NT2/D1 (cell line): ENCODE data around the gene ENO2.

Experiments used
- DNase-seq: peaks from one replicate; pipeline ENCODE4 v3.0.0-alpha.2; 2011; ENCODE audit warnings: low read depth, low spot score
- H3K27me3 ChIP-seq: 2 replicates; pipeline ENCODE4 v1.6.0; 2011; ENCODE audit warnings: mild to moderate bottlenecking; ENCODE audit not compliant: insufficient read length, insufficient read depth
- H3K36me3 ChIP-seq: 2 replicates; pipeline ENCODE4 v1.6.1; 2011; ENCODE audit warnings: mild to moderate bottlenecking, low read length, mixed read lengths; ENCODE audit not compliant: insufficient read depth, insufficient read length
- H3K4me1 ChIP-seq: 2 replicates; pipeline ENCODE4 v1.5.1; 2011; ENCODE audit not compliant: insufficient read depth, insufficient read length
- H3K4me3 ChIP-seq: 2 replicates; pipeline ENCODE4 v1.5.1; 2011; ENCODE audit warnings: low read depth; ENCODE audit not compliant: insufficient read length
- H3K9ac ChIP-seq: 2 replicates; pipeline ENCODE4 v1.6.0; 2011; ENCODE audit warnings: low read depth; ENCODE audit not compliant: insufficient read length
- H3K9me3 ChIP-seq: 2 replicates; pipeline ENCODE4 v1.5.1; 2011; ENCODE audit warnings: mild to moderate bottlenecking, low read length; ENCODE audit not compliant: insufficient read depth
- SUZ12 ChIP-seq: IDR thresholded peaks from 2 replicates; pipeline ENCODE4 v1.6.1; 2011; ENCODE audit not compliant: insufficient read length, insufficient read depth; ENCODE audit errors: extremely low read depth
- YY1 ChIP-seq: IDR thresholded peaks from 2 replicates; pipeline ENCODE4 v1.6.1; 2011; ENCODE audit not compliant: insufficient read length, insufficient read depth
- ZNF274 ChIP-seq: IDR thresholded peaks from 2 replicates; pipeline ENCODE4 v1.6.1; 2011; ENCODE audit warnings: mild to moderate bottlenecking, low read depth, low read length

Gene ENO2

DNA sequence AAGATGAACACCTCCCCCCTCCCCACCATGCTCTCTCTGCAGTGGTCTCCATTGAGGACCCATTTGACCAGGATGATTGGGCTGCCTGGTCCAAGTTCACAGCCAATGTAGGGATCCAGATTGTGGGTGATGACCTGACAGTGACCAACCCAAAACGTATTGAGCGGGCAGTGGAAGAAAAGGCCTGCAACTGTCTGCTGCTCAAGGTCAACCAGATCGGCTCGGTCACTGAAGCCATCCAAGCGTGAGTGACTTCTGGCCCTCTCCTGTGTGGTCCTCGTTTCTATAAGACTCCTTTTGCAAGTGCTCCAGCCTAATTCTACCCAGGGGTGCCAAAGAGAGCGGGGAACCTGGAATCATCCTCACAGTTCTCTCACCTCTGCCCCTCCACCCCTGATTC, 7.2 kb downstream of the ENO2 start:
- H3K4me3 ChIP-seq = no peak overlapping the region
- no peaks in the 10 kb centered on the region for H3K9me3 ChIP-seq
- H3K9ac ChIP-seq = no peak overlapping the region
- TF ChIP-seq ZNF274 (no peak), SUZ12 (no peak), YY1 (no peak)
- H3K27me3 ChIP-seq = no peaks in the 10 kb centered on the region
- peaks cover 23% of the 10 kb centered on the region for H3K4me1 ChIP-seq
- no peak for DNase-seq
- H3K36me3 ChIP-seq = peaks cover 65% of the 10 kb centered on the region

DNA sequence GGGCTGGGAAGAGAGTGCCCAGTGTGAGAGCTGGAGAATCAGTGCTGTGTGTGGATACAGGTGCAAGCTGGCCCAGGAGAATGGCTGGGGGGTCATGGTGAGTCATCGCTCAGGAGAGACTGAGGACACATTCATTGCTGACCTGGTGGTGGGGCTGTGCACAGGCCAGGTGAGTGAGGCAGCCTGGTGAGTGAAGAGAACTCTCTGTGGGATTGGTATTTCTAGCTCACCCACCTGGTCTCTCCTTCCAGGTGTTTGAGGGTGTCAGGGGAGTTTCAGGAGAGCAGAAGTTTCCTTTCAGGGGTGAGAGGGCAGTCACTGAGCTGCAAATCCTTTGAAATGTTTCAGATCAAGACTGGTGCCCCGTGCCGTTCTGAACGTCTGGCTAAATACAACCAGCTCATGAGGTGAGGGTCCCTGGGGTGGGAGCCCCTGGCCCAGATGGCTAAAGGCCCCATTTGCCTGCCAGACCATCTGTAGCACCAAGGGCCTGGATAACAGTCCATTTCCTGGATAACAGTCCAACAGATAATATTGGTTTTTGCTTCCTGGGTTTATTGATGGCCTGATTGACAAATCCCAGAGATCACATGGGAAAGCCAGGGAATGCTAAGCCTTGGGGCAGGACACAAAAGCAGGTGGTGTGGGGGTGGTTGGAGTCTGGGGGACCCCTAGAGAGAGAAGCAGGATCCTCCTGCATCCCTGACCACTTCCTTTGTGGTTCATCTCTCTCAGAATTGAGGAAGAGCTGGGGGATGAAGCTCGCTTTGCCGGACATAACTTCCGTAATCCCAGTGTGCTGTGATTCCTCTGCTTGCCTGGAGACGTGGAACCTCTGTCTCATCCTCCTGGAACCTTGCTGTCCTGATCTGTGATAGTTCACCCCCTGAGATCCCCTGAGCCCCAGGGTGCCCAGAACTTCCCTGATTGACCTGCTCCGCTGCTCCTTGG, 7.9 kb downstream of the ENO2 start:
- no peak overlapping the region for H3K9ac ChIP-seq
- no peaks in the 10 kb centered on the region for H3K9me3 ChIP-seq
- no peak overlapping the region for H3K4me3 ChIP-seq
- no peaks in the 10 kb centered on the region for H3K27me3 ChIP-seq
- TF ChIP-seq ZNF274 = no peak
- TF ChIP-seq YY1 = no peak
- TF ChIP-seq SUZ12 = no peak
- H3K4me1 ChIP-seq = peaks cover 19% of the 10 kb centered on the region
- H3K36me3 ChIP-seq = peaks cover 58% of the 10 kb centered on the region
- DNase-seq = no peak

DNA sequence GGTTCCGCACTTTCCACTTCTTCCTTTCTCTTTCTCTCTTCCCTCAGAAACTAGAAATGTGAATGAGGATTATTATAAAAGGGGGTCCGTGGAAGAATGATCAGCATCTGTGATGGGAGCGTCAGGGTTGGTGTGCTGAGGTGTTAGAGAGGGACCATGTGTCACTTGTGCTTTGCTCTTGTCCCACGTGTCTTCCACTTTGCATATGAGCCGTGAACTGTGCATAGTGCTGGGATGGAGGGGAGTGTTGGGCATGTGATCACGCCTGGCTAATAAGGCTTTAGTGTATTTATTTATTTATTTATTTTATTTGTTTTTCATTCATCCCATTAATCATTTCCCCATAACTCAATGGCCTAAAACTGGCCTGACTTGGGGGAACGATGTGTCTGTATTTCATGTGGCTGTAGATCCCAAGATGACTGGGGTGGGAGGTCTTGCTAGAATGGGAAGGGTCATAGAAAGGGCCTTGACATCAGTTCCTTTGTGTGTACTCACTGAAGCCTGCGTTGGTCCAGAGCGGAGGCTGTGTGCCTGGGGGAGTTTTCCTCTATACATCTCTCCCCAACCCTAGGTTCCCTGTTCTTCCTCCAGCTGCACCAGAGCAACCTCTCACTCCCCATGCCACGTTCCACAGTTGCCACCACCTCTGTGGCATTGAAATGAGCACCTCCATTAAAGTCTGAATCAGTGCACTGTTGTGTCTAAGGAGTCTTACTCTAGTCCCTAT, 8.8 kb downstream of the ENO2 start:
- no peak for TF ChIP-seq ZNF274
- TF ChIP-seq YY1 = no peak
- TF ChIP-seq SUZ12 = no peak
- Histone ChIP-seq H3K27me3 (no peaks in the 10 kb centered on the region), H3K9me3 (no peaks in the 10 kb centered on the region), H3K9ac (no peak overlapping the region), H3K36me3 (peaks cover 53% of the 10 kb centered on the region), H3K4me1 (peaks cover 13% of the 10 kb centered on the region), H3K4me3 (no peak overlapping the region)
- DNase-seq = no peak

DNA sequence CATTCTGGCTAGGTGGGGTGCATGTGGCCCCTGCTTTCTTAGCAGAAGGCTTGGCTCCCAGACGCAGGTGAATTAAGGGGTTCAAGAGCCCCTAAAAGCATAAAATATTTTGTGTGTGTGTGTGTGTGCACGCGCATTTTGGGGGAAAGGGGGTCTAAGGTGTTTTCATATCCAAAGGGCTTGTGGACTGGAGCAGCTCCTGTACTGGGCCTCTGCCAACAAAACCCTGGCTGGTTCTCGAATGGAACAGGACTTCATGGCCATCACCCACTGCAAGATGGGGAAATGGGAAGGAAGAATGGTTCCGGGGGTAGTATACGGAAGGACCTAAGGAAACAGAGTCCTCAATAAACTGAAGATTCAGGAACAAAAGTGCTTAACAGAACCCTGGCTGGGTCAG, 9.5 kb downstream of the ENO2 start:
- H3K9ac ChIP-seq = peak overlapping the region; percentile 13
- no peak overlapping the region for H3K4me3 ChIP-seq
- no peaks in the 10 kb centered on the region for H3K27me3 ChIP-seq
- no peak for DNase-seq
- TF ChIP-seq YY1 = no peak
- TF ChIP-seq SUZ12 = no peak
- TF ChIP-seq ZNF274 = no peak
- H3K36me3 ChIP-seq = peaks cover 49% of the 10 kb centered on the region
- H3K4me1 ChIP-seq = peaks cover 13% of the 10 kb centered on the region
- H3K9me3 ChIP-seq = no peaks in the 10 kb centered on the region

DNA sequence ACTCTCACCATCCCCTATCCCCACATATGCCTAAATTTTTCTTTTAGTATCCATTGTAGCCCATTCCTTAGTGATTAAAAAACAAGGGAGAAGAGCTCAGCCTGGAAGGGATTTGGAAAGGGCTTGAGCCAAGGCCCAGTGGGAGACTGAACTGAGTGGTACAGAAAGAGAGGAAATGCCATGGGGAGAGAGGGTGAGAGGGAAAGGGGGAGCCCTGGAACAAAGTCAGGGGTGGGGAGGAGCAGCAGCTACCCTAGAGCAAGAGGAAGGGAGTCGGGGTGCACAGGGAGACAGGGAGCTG, 10.8 kb downstream of the ENO2 start:
- peaks cover 23% of the 10 kb centered on the region for H3K4me1 ChIP-seq
- peak overlapping the region; percentile 42 for H3K4me3 ChIP-seq
- DNase-seq = no peak
- peak overlapping the region; percentile 78 for H3K9ac ChIP-seq
- H3K9me3 ChIP-seq = no peaks in the 10 kb centered on the region
- no peaks in the 10 kb centered on the region for H3K27me3 ChIP-seq
- TF ChIP-seq YY1 = no peak
- TF ChIP-seq ZNF274 = no peak
- no peak for TF ChIP-seq SUZ12
- H3K36me3 ChIP-seq = peaks cover 48% of the 10 kb centered on the region

DNA sequence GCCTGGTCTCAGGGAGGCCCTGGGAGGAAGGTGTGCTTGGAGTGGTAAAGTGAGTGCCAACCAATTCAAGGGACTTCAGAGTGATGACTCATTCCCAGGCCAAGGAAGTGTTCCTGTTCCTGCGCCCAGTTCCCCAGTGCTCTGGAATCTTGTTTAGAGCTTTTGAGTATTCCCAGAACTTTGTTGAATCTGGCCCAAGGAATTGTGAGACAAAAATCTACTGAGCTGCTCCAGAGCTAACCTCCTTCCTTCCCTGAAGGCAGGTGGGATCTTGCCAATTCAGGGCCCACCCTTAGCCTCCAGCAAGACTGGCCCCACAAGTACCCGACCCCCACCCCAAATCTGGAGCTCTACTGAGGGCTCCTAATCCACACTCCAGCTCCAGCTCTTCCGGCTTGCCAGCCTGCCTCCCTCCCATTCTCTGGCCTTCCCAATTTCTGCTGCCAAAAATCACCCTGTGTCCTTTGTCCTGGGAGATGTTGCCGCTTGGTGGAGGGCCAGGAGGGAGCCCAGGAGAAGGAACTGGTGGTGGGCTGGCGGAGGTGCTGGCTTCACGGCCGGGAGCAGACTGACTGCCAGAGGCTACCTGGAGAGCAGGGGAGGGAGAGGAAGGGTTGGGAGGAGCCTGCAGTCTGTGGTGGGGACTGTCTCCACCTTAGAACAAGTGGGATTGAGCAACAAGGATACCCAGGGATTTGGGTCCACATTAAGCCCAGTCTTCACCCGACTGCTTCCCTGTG, 11.3 kb downstream of the ENO2 start:
- TF ChIP-seq SUZ12 (no peak), YY1 (no peak), ZNF274 (no peak)
- H3K36me3 ChIP-seq = peaks cover 47% of the 10 kb centered on the region
- H3K9ac ChIP-seq = peak overlapping the region; percentile 78
- no peaks in the 10 kb centered on the region for H3K9me3 ChIP-seq
- no peaks in the 10 kb centered on the region for H3K27me3 ChIP-seq
- peak overlapping the region; percentile 42 for H3K4me3 ChIP-seq
- H3K4me1 ChIP-seq = peaks cover 23% of the 10 kb centered on the region
- peak; percentile 92 for DNase-seq

DNA sequence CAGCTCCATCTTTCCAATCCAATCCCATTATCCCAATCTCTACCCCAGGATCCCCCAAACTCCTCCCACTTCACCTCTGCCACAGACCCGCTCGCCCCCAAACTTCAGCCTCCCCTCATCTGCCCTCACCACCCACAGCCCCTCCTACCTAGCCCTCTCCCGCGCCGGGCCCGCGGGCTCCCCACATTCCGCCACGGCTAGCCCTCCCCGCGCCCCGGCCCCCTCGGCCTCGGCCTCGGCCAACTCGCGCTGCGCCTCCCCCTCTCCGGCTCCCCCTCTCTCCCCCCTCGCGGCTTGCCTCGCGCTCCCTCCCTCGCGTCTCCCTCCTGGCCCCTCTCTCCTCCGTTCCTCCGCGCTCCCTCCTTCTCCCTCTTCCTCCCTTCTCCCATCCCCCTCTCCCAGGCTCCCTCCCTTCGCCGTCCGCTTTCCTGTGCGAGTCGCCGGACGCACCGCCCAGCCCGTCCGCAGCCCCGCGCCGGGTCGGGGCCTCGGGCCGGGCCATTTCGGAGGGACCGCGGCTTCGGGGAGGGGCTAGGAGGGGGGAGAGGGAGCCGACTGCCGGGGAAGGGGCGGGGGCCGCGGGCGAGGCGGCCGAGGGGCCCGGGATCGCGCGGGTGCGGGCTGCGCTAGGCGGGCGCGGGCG, 13.1 kb downstream of the ENO2 start, which contains the start of gene ATN1:
Gene ATN1, plus strand, starts transcription at position 581 of the 643 bp plus-strand sequence. CDS start 6,043 bp downstream, outside the sequence.
- H3K4me1 ChIP-seq = peaks cover 26% of the 10 kb centered on the region

More for the DNA sequence above, 13.1 kb downstream of the ENO2 start, which contains the start of gene ATN1:
- H3K4me3 ChIP-seq = peak within 1 kb of the TSS; percentile 89
- TF ChIP-seq SUZ12 (no peak), YY1 (no peak), ZNF274 (no peak)
- no peaks in the 10 kb centered on the region for H3K9me3 ChIP-seq
- peak; percentile 95 for DNase-seq
- peaks cover 40% of the 10 kb centered on the region for H3K36me3 ChIP-seq
- no peaks in the 10 kb centered on the region for H3K27me3 ChIP-seq
- H3K9ac ChIP-seq = peak within 1 kb of the TSS; percentile 94
